Neural cell (in vitro differentiated cells): ENCODE measurements around the gene PIAS1. TPM values are rescaled to one million over a fixed set of nuclear protein-coding genes. Genes with fewer than 3 reads are reported as not detected.

Experiments used
- H2AFZ ChIP-seq: fragments of 200-600, 300-800 bp; sonication (generic), shearing (Covaris generic); 2 replicates; pipeline ENCODE4 v1.6.0; 2014; ENCODE audit warnings: low read depth, mild to moderate bottlenecking, antibody characterized with exemption, low read length, moderate library complexity
- H3F3A ChIP-seq: fragments of 200-600 bp; shearing (Covaris generic); 2 replicates; pipeline ENCODE4 v1.6.1; 2016; ENCODE audit warnings: mild to moderate bottlenecking, moderate library complexity, mixed read lengths, antibody characterized with exemption, low read length; ENCODE audit not compliant: insufficient read depth, poor library complexity, severe bottlenecking
- H3K27ac ChIP-seq: fragments of 200-600, 300-800 bp; sonication (generic), shearing (Covaris generic); 2 replicates; pipeline ENCODE4 v1.5.1; 2014; ENCODE audit warnings: mild to moderate bottlenecking, low read length, moderate library complexity
- H3K27me3 ChIP-seq: fragments of 300-800, 200-600 bp; sonication (generic), shearing (Covaris generic); 2 replicates; pipeline ENCODE4 v1.6.0; 2014; ENCODE audit warnings: mild to moderate bottlenecking, low read depth, low read length, moderate library complexity; ENCODE audit not compliant: insufficient read depth
- H3K36me3 ChIP-seq: fragments of 300-800, 200-600 bp; sonication (generic), shearing (Covaris generic); 2 replicates; pipeline ENCODE4 v1.5.1; 2014; ENCODE audit warnings: mild to moderate bottlenecking, antibody characterized with exemption, low read length, moderate library complexity; ENCODE audit not compliant: insufficient read depth
- H3K4me2 ChIP-seq: fragments of 300-800, 200-600 bp; sonication (generic), shearing (Covaris generic); 2 replicates; pipeline ENCODE4 v1.6.0; 2014; ENCODE audit warnings: mild to moderate bottlenecking, low read length
- H3K4me3 ChIP-seq: fragments of 300-800, 200-600 bp; sonication (generic), shearing (Covaris generic); 2 replicates; pipeline ENCODE4 v1.5.1; 2014; ENCODE audit warnings: mild to moderate bottlenecking, low read length, moderate library complexity
- H3K79me2 ChIP-seq: fragments of 200-600 bp; shearing (Covaris generic); replicated peaks from 2 replicates; pipeline ENCODE4 v1.6.0; 2014; ENCODE audit warnings: mild to moderate bottlenecking, low read length, moderate library complexity; ENCODE audit not compliant: insufficient read depth
- H3K9ac ChIP-seq: fragments of 300-800, 200-600 bp; sonication (generic), shearing (Covaris generic); 2 replicates; pipeline ENCODE4 v1.6.1; 2016; ENCODE audit warnings: mild to moderate bottlenecking, low read length, mixed read lengths
- H3K9me2 ChIP-seq: fragments of 200-600 bp; shearing (Covaris generic); 2 replicates; pipeline ENCODE4 v1.6.1; 2016; ENCODE audit warnings: mild to moderate bottlenecking, low read length, mixed read lengths; ENCODE audit not compliant: insufficient read depth
- H3K9me3 ChIP-seq: fragments of 200-600, 300-800 bp; sonication (generic), shearing (Covaris generic); 2 replicates; pipeline ENCODE4 v1.6.1; 2016; ENCODE audit warnings: mild to moderate bottlenecking, mixed run types, low read length, moderate library complexity, mixed read lengths
- H4K20me1 ChIP-seq: fragments of 200-600 bp; shearing (Covaris generic); 2 replicates; pipeline ENCODE4 v1.6.1; 2016; ENCODE audit warnings: mild to moderate bottlenecking, mixed run types; ENCODE audit not compliant: insufficient read depth
- EP300 ChIP-seq: fragments of 450-650 bp; conservative IDR thresholded peaks from 2 replicates; pipeline ENCODE4 v1.6.1; 2014; ENCODE audit warnings: antibody characterized with exemption, mild to moderate bottlenecking, moderate library complexity; ENCODE audit not compliant: poor library complexity, severe bottlenecking
- EZH2 ChIP-seq: fragments of 200-600, 300-800 bp; shearing (Covaris generic), sonication (generic); IDR thresholded peaks from 2 replicates; pipeline ENCODE4 v1.6.1; 2014; ENCODE audit warnings: antibody characterized with exemption, low read length, borderline replicate concordance, mild to moderate bottlenecking; ENCODE audit not compliant: insufficient read depth, poor library complexity, severe bottlenecking
- MXI1 ChIP-seq: fragments of 450-650 bp; conservative IDR thresholded peaks from 2 replicates; pipeline ENCODE4 v1.6.1; 2014; ENCODE audit warnings: antibody characterized with exemption, mild to moderate bottlenecking; ENCODE audit not compliant: poor library complexity, severe bottlenecking
- POLR2AphosphoS5 ChIP-seq: IDR thresholded peaks from 2 replicates; pipeline ENCODE4 v1.6.1; 2012
- RAD21 ChIP-seq: fragments of 450-650 bp; conservative IDR thresholded peaks from 2 replicates; pipeline ENCODE4 v1.6.1; 2014; ENCODE audit warnings: antibody characterized with exemption, mild to moderate bottlenecking, moderate library complexity
- SMC3 ChIP-seq: fragments of 450-650 bp; conservative IDR thresholded peaks from 2 replicates; pipeline ENCODE4 v1.6.1; 2014; ENCODE audit warnings: antibody characterized with exemption, mild to moderate bottlenecking, moderate library complexity; ENCODE audit not compliant: poor library complexity
- TAF1 ChIP-seq: IDR thresholded peaks from 2 replicates; pipeline ENCODE4 v1.6.1; 2012; ENCODE audit warnings: low read depth
- polyA plus RNA-seq: library from polyadenylated mRNA; depleted of rRNA; stranded (reverse); fragments of >200 nt; gene quantifications from 2 replicates; pipeline ENCODE4 v1.2.3, GENCODE V29; 2014
- TF ChIP-seq, protein P1 (sequence below): fragments of 450-650 bp; IDR thresholded peaks from 2 replicates; pipeline ENCODE4 v1.5.1; 2014; ENCODE audit warnings: antibody characterized with exemption, mild to moderate bottlenecking, moderate library complexity; ENCODE audit not compliant: poor library complexity, severe bottlenecking
- TF ChIP-seq, protein P2 (sequence below): IDR thresholded peaks from 2 replicates; pipeline ENCODE4 v1.6.1; 2012; ENCODE audit warnings: borderline replicate concordance

The PIAS1 gene
- polyA plus RNA-seq, 1 donor from 2014 or later = 14.3 TPM

DNA sequence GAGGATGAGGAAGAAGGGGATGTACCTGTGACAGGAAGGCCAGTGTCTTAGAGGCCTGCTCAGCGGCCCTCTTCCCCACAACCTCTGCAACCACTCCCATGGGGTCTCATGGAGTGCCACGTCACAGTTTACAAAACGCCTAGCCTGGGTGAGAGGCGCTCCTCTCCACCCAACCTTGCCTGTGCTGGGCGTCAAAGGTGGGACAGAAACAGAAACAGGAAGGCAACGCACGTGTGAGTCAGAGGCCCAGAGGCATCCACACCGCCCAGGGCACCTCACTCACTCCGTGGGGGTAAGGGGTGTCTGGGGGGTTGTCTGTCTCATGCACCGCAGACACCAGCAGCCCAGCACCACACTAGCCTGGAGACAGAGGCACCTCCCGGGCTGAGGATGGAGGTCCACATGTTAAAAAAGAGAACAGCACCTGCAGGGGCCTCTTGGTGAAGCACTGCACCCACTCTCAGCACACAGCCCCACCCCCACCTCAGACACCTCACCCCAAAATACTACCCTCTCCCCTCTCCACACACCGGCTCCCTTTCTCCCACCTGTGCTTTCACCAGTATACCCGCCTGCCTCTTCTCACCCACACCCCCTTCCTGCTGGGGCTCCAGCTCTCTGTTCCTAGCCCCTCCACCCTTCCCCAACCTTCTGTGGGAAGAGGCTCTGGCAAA is 155.8 kb downstream of the PIAS1 start:
- Histone ChIP-seq H3K36me3 (no peaks in the 10 kb centered on the region), H3K9me3 (no peaks in the 10 kb centered on the region), H3K4me3 (no peak overlapping the region), H3K27ac (no peak overlapping the region), H2AFZ (no peak overlapping the region), H4K20me1 (no peaks in the 10 kb centered on the region), H3K4me2 (no peak overlapping the region), H3F3A (no peaks in the 10 kb centered on the region), H3K27me3 (no peaks in the 10 kb centered on the region), H3K79me2 (no peaks in the 10 kb centered on the region), H3K9me2 (no peaks in the 10 kb centered on the region), H3K9ac (no peak overlapping the region)
- TF ChIP-seq POLR2AphosphoS5 (no peak), RAD21 (no peak), EP300 (no peak), MXI1 (no peak), EZH2 (no peak), SMC3 (no peak), TAF1 (no peak)
- TF ChIP-seq, protein P1, sequence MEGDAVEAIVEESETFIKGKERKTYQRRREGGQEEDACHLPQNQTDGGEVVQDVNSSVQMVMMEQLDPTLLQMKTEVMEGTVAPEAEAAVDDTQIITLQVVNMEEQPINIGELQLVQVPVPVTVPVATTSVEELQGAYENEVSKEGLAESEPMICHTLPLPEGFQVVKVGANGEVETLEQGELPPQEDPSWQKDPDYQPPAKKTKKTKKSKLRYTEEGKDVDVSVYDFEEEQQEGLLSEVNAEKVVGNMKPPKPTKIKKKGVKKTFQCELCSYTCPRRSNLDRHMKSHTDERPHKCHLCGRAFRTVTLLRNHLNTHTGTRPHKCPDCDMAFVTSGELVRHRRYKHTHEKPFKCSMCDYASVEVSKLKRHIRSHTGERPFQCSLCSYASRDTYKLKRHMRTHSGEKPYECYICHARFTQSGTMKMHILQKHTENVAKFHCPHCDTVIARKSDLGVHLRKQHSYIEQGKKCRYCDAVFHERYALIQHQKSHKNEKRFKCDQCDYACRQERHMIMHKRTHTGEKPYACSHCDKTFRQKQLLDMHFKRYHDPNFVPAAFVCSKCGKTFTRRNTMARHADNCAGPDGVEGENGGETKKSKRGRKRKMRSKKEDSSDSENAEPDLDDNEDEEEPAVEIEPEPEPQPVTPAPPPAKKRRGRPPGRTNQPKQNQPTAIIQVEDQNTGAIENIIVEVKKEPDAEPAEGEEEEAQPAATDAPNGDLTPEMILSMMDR = no peak
- TF ChIP-seq, protein P2, sequence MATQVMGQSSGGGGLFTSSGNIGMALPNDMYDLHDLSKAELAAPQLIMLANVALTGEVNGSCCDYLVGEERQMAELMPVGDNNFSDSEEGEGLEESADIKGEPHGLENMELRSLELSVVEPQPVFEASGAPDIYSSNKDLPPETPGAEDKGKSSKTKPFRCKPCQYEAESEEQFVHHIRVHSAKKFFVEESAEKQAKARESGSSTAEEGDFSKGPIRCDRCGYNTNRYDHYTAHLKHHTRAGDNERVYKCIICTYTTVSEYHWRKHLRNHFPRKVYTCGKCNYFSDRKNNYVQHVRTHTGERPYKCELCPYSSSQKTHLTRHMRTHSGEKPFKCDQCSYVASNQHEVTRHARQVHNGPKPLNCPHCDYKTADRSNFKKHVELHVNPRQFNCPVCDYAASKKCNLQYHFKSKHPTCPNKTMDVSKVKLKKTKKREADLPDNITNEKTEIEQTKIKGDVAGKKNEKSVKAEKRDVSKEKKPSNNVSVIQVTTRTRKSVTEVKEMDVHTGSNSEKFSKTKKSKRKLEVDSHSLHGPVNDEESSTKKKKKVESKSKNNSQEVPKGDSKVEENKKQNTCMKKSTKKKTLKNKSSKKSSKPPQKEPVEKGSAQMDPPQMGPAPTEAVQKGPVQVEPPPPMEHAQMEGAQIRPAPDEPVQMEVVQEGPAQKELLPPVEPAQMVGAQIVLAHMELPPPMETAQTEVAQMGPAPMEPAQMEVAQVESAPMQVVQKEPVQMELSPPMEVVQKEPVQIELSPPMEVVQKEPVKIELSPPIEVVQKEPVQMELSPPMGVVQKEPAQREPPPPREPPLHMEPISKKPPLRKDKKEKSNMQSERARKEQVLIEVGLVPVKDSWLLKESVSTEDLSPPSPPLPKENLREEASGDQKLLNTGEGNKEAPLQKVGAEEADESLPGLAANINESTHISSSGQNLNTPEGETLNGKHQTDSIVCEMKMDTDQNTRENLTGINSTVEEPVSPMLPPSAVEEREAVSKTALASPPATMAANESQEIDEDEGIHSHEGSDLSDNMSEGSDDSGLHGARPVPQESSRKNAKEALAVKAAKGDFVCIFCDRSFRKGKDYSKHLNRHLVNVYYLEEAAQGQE = no peak

DNA sequence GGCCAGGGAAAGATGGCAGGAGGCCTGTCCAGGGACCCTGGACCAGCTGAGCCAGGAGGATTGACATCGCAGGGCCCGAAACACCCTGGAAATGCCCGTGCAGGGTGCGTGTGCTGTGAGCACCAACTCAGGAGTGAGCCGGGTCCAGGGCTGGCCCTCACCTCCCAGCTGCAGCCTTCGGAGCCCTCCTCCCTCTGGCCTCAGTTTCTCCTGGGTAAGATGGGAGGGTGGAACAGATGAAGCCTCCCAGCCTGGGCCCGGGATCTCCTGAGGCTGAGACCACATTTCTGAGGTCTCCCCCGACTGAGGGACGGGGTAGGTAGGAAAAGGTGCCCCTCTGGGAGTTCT is 156.3 kb downstream of the PIAS1 start:
- H3K9ac ChIP-seq = no peak overlapping the region
- no peaks in the 10 kb centered on the region for H3K36me3 ChIP-seq
- no peaks in the 10 kb centered on the region for H4K20me1 ChIP-seq
- no peaks in the 10 kb centered on the region for H3K9me2 ChIP-seq
- H3K9me3 ChIP-seq = no peaks in the 10 kb centered on the region
- H2AFZ ChIP-seq = no peak overlapping the region
- H3K27me3 ChIP-seq = no peaks in the 10 kb centered on the region
- no peak overlapping the region for H3K27ac ChIP-seq
- no peak overlapping the region for H3K4me3 ChIP-seq
- H3K79me2 ChIP-seq = no peaks in the 10 kb centered on the region
- H3F3A ChIP-seq = no peaks in the 10 kb centered on the region
- no peak overlapping the region for H3K4me2 ChIP-seq
- TF ChIP-seq, protein P1 = no peak
- TF ChIP-seq, protein P2 = no peak
- no peak for TF ChIP-seq SMC3
